ENCODE results near the gene PIN1. TPM values are rescaled to one million over a fixed set of nuclear protein-coding genes. Genes with fewer than 3 reads are reported as not detected.
"Not testable (repeated sequence)": the region's sequence is repeated elsewhere in the genome, so short reads cannot be mapped to it uniquely, and the experiment has no call there.

The PIN1 gene
- polyA plus RNA-seq (2012; ENCODE audit: missing spikeins) = 36.4 TPM

- FAIRE-seq (peak; percentile 95), DNase-seq (ENCODE audit: insufficient read length) (peak; percentile 98)
- TF ChIP-seq POLR2A (IDR thresholded peaks at IDR 0.05; ENCODE audit: low read depth, low read length) (peak; percentile 65; the same call in 1 of the 2 replicates), TAF1 (IDR thresholded peaks at IDR 0.05; ENCODE audit: borderline replicate concordance, low read depth, low read length) (peak; percentile 72; the same call in 1 of the 2 replicates), POLR2AphosphoS5 (IDR thresholded peaks at IDR 0.05; ENCODE audit: low read depth, low read length) (peak; percentile 32; the same call in 1 of the 2 replicates)
Measured at GRCh38 chr19:9834726-9835506, at the start of gene PIN1. TSS of gene PIN1 (plus strand) at chr19:9835318. CDS start at chr19:9835345, 27 bp downstream.

- DNase-seq (ENCODE audit: insufficient read length) (peak; percentile 80), FAIRE-seq (peak; percentile 94)
- TF ChIP-seq POLR2A (IDR thresholded peaks at IDR 0.05; ENCODE audit: low read depth, low read length) (peak; percentile 25; the same call in 1 of the 2 replicates), POLR2AphosphoS5 (IDR thresholded peaks at IDR 0.05; ENCODE audit: low read depth, low read length) (no peak)
Measured at GRCh38 chr19:9785367-9786331, 49.5 kb upstream of the PIN1 start.

- FAIRE-seq (no peak), DNase-seq (ENCODE audit: insufficient read length) (no peak)
- TF ChIP-seq POLR2AphosphoS5 (IDR thresholded peaks at IDR 0.05; ENCODE audit: low read depth, low read length) (no peak), TAF1 (IDR thresholded peaks at IDR 0.05; ENCODE audit: borderline replicate concordance, low read depth, low read length) (no peak), POLR2A (IDR thresholded peaks at IDR 0.05; ENCODE audit: low read depth, low read length) (no peak)
Measured at GRCh38 chr19:9786342-9786741, 48.8 kb upstream of the PIN1 start.

- FAIRE-seq = no peak
- TF ChIP-seq TAF1 (IDR thresholded peaks at IDR 0.05; ENCODE audit: borderline replicate concordance, low read depth, low read length) = no peak
- no peak for TF ChIP-seq POLR2A (IDR thresholded peaks at IDR 0.05; ENCODE audit: low read depth, low read length)
- no peak for TF ChIP-seq POLR2AphosphoS5 (IDR thresholded peaks at IDR 0.05; ENCODE audit: low read depth, low read length)
- no peak for DNase-seq (ENCODE audit: insufficient read length)
Measured at GRCh38 chr19:9786819-9787218, 48.3 kb upstream of the PIN1 start.

DNA sequence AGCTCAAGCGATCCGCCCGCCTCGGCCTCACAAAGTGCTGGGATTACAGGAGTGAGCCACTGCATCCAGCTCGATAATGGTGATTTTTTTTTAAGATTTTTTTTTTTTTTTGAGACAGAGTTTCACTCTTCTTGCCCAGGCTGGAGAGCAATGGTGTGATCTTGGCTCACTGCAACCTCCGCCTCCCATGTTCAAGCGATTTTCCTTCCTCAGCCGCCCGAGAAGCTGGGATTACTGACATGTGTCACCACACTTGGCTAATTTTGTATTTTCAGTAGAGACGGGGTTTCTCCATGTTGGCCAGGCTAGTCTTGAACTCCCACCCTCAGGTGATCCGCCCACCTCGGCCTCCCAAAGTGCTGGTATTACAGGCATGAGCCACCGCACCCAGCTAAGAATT, 46.5 kb upstream of the PIN1 start:
- FAIRE-seq; DNase-seq (ENCODE audit: insufficient read length): not testable (repeated sequence)

GRCh38 chr19:9789066-9789465, 46.1 kb upstream of the PIN1 start:
- no peak for TF ChIP-seq POLR2A (IDR thresholded peaks at IDR 0.05; ENCODE audit: low read depth, low read length)
- TF ChIP-seq POLR2AphosphoS5 (IDR thresholded peaks at IDR 0.05; ENCODE audit: low read depth, low read length) = no peak
- TF ChIP-seq TAF1 (IDR thresholded peaks at IDR 0.05; ENCODE audit: borderline replicate concordance, low read depth, low read length) = no peak
- DNase-seq (ENCODE audit: insufficient read length) (no peak), FAIRE-seq (no peak)

- not testable (repeated sequence) for FAIRE-seq; DNase-seq (ENCODE audit: insufficient read length)
Measured at GRCh38 chr19:9789579-9789978, 45.5 kb upstream of the PIN1 start.

- not testable (repeated sequence) for DNase-seq (ENCODE audit: insufficient read length); FAIRE-seq
Measured at GRCh38 chr19:9791073-9791367, 44.1 kb upstream of the PIN1 start.

GRCh38 chr19:9791552-9792205, 43.4 kb upstream of the PIN1 start:
- DNase-seq (ENCODE audit: insufficient read length) = peak; percentile 71
- no peak for TF ChIP-seq POLR2AphosphoS5 (IDR thresholded peaks at IDR 0.05; ENCODE audit: low read depth, low read length)
- no peak for TF ChIP-seq POLR2A (IDR thresholded peaks at IDR 0.05; ENCODE audit: low read depth, low read length)
- TF ChIP-seq TAF1 (IDR thresholded peaks at IDR 0.05; ENCODE audit: borderline replicate concordance, low read depth, low read length) = no peak
- peak; percentile 85 for FAIRE-seq

- no peak for FAIRE-seq
- TF ChIP-seq POLR2A (IDR thresholded peaks at IDR 0.05; ENCODE audit: low read depth, low read length) (no peak), TAF1 (IDR thresholded peaks at IDR 0.05; ENCODE audit: borderline replicate concordance, low read depth, low read length) (no peak), POLR2AphosphoS5 (IDR thresholded peaks at IDR 0.05; ENCODE audit: low read depth, low read length) (no peak)
Measured at GRCh38 chr19:9792206-9793070, 42.7 kb upstream of the PIN1 start.

DNA sequence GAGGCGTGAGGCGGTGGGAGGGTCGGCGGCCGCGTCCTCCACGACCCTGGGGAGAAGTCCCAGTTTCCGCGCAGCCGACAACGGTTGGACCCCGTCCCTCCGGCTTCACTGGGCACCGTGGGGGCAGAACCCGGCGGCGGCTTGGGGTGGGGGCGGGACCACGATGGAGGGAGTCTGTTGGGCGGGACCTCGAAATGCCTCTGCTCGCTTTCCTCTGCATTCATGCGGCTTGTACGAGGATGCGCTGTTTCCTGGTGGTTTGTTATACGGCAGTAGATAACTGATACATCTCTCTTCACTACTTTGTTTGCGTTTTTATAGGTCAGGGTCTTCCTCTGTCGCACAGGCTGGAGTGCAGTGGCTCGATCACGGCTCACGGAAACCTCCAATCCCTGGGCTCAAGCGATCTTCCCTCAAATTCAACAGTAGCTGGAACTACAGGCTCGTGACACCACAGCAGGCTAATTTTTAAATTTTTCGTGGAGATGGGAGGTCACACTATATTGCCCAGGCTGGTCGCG, 42.0 kb upstream of the PIN1 start:
- no peak for TF ChIP-seq POLR2AphosphoS5 (IDR thresholded peaks at IDR 0.05; ENCODE audit: low read depth, low read length)
- no peak for TF ChIP-seq TAF1 (IDR thresholded peaks at IDR 0.05; ENCODE audit: borderline replicate concordance, low read depth, low read length)
- TF ChIP-seq POLR2A (IDR thresholded peaks at IDR 0.05; ENCODE audit: low read depth, low read length) = no peak
- FAIRE-seq (no peak), DNase-seq (ENCODE audit: insufficient read length) (no peak)

More at GRCh38 chr19:9792206-9793070, 42.7 kb upstream of the PIN1 start:
- peak; percentile 67 for DNase-seq (ENCODE audit: insufficient read length)
